H1 (cell line): Measurements from ENCODE around the gene ZFAND3. TPM values are rescaled to one million over a fixed set of nuclear protein-coding genes. Genes with fewer than 3 reads are reported as not detected.

ENCODE experiments used
- CTCF ChIA-PET: fragments of 300-600 bp; sonication (Branson Sonifier 250); formaldehyde crosslinking; loops from one replicate; lab custom pipeline; 2021; ENCODE audit not compliant: partially characterized antibody; lab: Charles Lee
- POLR2A ChIA-PET: fragments of 300-600 bp; sonication (Branson Sonifier 250); formaldehyde crosslinking; loops from one replicate; lab custom pipeline; 2021; ENCODE audit warnings: inconsistent platforms; ENCODE audit not compliant: partially characterized antibody; lab: Charles Lee
- DNase-seq, 2 experiments: peaks; one replicate each; pipeline versions ENCODE4 v3.0.0 to v3.0.0-alpha.2; 2010 to 2022; ENCODE audit warnings: low spot score in 2 of 2, low read depth in 1 of 2, mixed read lengths in 1 of 2
- FAIRE-seq: peaks from 2 replicates; lab custom pipeline; 2011; peaks lifted over from hg19 to GRCh38; lab: Jason Lieb, UNC
- H2AFZ ChIP-seq: 2 replicates; pipeline ENCODE4 v1.8.1; 2012; ENCODE audit warnings: low read length, inconsistent platforms
- H2AK5ac ChIP-seq: 2 replicates; pipeline ENCODE4 v1.6.1; 2013; ENCODE audit warnings: low read depth, low read length
- H2BK120ac ChIP-seq: replicated peaks from 2 replicates; pipeline ENCODE3; 2013; ENCODE audit warnings: low read depth, low read length, inconsistent platforms
- H2BK12ac ChIP-seq: 2 replicates; pipeline ENCODE4 v1.6.1; 2013; ENCODE audit warnings: low read depth, low read length
- H2BK15ac ChIP-seq: 2 replicates; pipeline ENCODE4 v1.6.1; 2013; ENCODE audit warnings: low read length
- H2BK20ac ChIP-seq: 2 replicates; pipeline ENCODE4 v1.6.1; 2013; ENCODE audit warnings: low read length
- H2BK5ac ChIP-seq: 2 replicates; pipeline ENCODE4 v1.6.1; 2013; ENCODE audit warnings: low read depth, low read length
- H3K14ac ChIP-seq: 2 replicates; pipeline ENCODE4 v1.6.1; 2013; ENCODE audit warnings: inconsistent platforms; ENCODE audit not compliant: insufficient read length
- H3K18ac ChIP-seq: 2 replicates; pipeline ENCODE4 v1.6.1; 2013; ENCODE audit warnings: low read length; ENCODE audit errors: extremely low read depth
- H3K23ac ChIP-seq: 2 replicates; pipeline ENCODE4 v1.6.1; 2013; ENCODE audit warnings: inconsistent platforms; ENCODE audit not compliant: insufficient read length
- H3K23me2 ChIP-seq: 2 replicates; pipeline ENCODE4 v1.6.1; 2013; ENCODE audit warnings: low read depth, low read length
- H3K27ac ChIP-seq: 2 replicates; pipeline ENCODE4 v1.6.1; 2011; ENCODE audit warnings: low read depth, low read length, inconsistent platforms
- H3K27me3 ChIP-seq, 4 experiments: replicated peaks in 1 of 4; 1 replicate in 1 of 4; 2 replicates in 3 of 4; pipeline versions ENCODE4 v1.6.1 to v1.8.1; 2011 to 2013; ENCODE audit warnings: low read length in 3 of 4, mild to moderate bottlenecking in 3 of 4, inconsistent platforms in 2 of 4, mixed read lengths in 2 of 4, moderate library complexity in 1 of 4; ENCODE audit not compliant: control insufficient read depth in 3 of 4, insufficient read depth in 3 of 4; ENCODE audit errors: extremely low read depth in 1 of 4
- H3K36me3 ChIP-seq, 4 experiments: 2 replicates each; pipeline versions ENCODE4 v1.6.1 to v1.8.1; 2011 to 2013; ENCODE audit warnings: mild to moderate bottlenecking in 4 of 4, low read length in 3 of 4, moderate library complexity in 2 of 4, control low read depth in 1 of 4, inconsistent platforms in 1 of 4; ENCODE audit not compliant: insufficient read depth in 4 of 4, control insufficient read depth in 2 of 4
- H3K4ac ChIP-seq: replicated peaks from 2 replicates; pipeline ENCODE3; 2013; ENCODE audit warnings: low read length, low read depth, mixed read lengths, inconsistent platforms; ENCODE audit not compliant: insufficient read length
- H3K4me1 ChIP-seq, 4 experiments: replicated peaks in 1 of 4; 1 replicate in 1 of 4; 2 replicates in 3 of 4; pipeline versions ENCODE4 v1.6.1 to v1.8.1; 2011 to 2013; ENCODE audit warnings: low read length in 3 of 4, inconsistent platforms in 2 of 4, mixed read lengths in 1 of 4; ENCODE audit not compliant: insufficient read depth in 4 of 4, control insufficient read depth in 3 of 4
- H3K4me2 ChIP-seq, 2 experiments: 2 replicates each; pipeline versions ENCODE4 v1.6.1 to v1.8.1; 2011 to 2013; ENCODE audit warnings: low read depth in 2 of 2, low read length in 2 of 2, control low read depth in 1 of 2, inconsistent platforms in 1 of 2, mild to moderate bottlenecking in 1 of 2; ENCODE audit not compliant: insufficient read depth in 1 of 2
- H3K4me3 ChIP-seq, 4 experiments: fragments of 200-600, 300-600 bp in 1 of 4; sonication (generic), shearing (Covaris generic), sonication (Bioruptor Twin) in 1 of 4; 2 replicates each; pipeline versions ENCODE4 v1.5.1 to v1.8.1; 2011 to 2016; ENCODE audit warnings: low read length in 4 of 4, low read depth in 3 of 4, control low read depth in 2 of 4, inconsistent platforms in 2 of 4, mild to moderate bottlenecking in 2 of 4, mixed read lengths in 1 of 4, moderate library complexity in 1 of 4; ENCODE audit not compliant: insufficient read depth in 2 of 4; ENCODE audit errors: extremely low read depth in 1 of 4
- H3K56ac ChIP-seq: replicated peaks from 2 replicates; pipeline ENCODE3; 2013; ENCODE audit warnings: low read depth, mild to moderate bottlenecking, mixed read lengths, low read length, inconsistent platforms; ENCODE audit not compliant: insufficient read length
- H3K79me1 ChIP-seq: 2 replicates; pipeline ENCODE4 v1.6.1; 2013; ENCODE audit warnings: low read depth, low read length, control low read depth
- H3K79me2 ChIP-seq, 2 experiments: 2 replicates each; pipeline versions ENCODE4 v1.6.1 to v1.8.1; 2012 to 2013; ENCODE audit warnings: low read length in 2 of 2, mild to moderate bottlenecking in 2 of 2, inconsistent platforms in 1 of 2; ENCODE audit not compliant: insufficient read depth in 2 of 2, control insufficient read depth in 1 of 2
- H3K9ac ChIP-seq, 4 experiments: replicated peaks in 1 of 4; 1 replicate in 1 of 4; 2 replicates in 3 of 4; pipeline versions ENCODE4 v1.6.1 to v1.8.1; 2011 to 2013; ENCODE audit warnings: low read depth in 3 of 4, low read length in 3 of 4, control low read depth in 2 of 4, mild to moderate bottlenecking in 2 of 4, moderate library complexity in 2 of 4, inconsistent platforms in 1 of 4; ENCODE audit errors: extremely low read depth in 1 of 4
- H3K9me3 ChIP-seq, 2 experiments: 2 replicates each; pipeline versions ENCODE4 v1.6.1 to v1.8.1; 2012 to 2013; ENCODE audit warnings: mild to moderate bottlenecking in 2 of 2, moderate library complexity in 2 of 2, control low read depth in 1 of 2, inconsistent platforms in 1 of 2, low read depth in 1 of 2, low read length in 1 of 2, mixed read lengths in 1 of 2; ENCODE audit not compliant: insufficient read depth in 2 of 2
- H4K20me1 ChIP-seq, 2 experiments: replicated peaks in 1 of 2; 2 replicates each; pipeline versions ENCODE3 to v1.8.1; 2011 to 2013; ENCODE audit warnings: inconsistent platforms in 2 of 2, low read length in 2 of 2, mild to moderate bottlenecking in 1 of 2; ENCODE audit not compliant: insufficient read depth in 2 of 2, control insufficient read depth in 1 of 2
- H4K5ac ChIP-seq: 2 replicates; pipeline ENCODE4 v1.6.1; 2013; ENCODE audit warnings: low read length, low read depth, mixed read lengths, inconsistent platforms; ENCODE audit not compliant: insufficient read length
- H4K8ac ChIP-seq: 2 replicates; pipeline ENCODE4 v1.8.0; 2013; ENCODE audit warnings: mild to moderate bottlenecking, moderate library complexity, low read length, inconsistent platforms; ENCODE audit not compliant: insufficient read depth; ENCODE audit errors: extremely low read depth
- H4K91ac ChIP-seq: replicated peaks from 2 replicates; pipeline ENCODE3; 2013; ENCODE audit warnings: low read length, mixed read lengths, inconsistent platforms; ENCODE audit not compliant: insufficient read length
- BCL11A ChIP-seq, 2 experiments: IDR thresholded peaks; one replicate each; pipeline ENCODE4 v1.6.1; 2011; ENCODE audit warnings: low read depth in 2 of 2, low read length in 2 of 2, mild to moderate bottlenecking in 2 of 2
- EGR1 ChIP-seq: IDR thresholded peaks from 2 replicates; pipeline ENCODE4 v1.6.1; 2011; ENCODE audit warnings: low read depth, low read length, borderline replicate concordance
- HDAC2 ChIP-seq, 2 experiments: fragments of 300-600 bp in 1 of 2; sonication (generic) in 1 of 2; IDR thresholded peaks; 2 replicates each; pipeline ENCODE4 v1.6.1; 2011 to 2012; ENCODE audit warnings: low read depth in 2 of 2, low read length in 2 of 2, mild to moderate bottlenecking in 2 of 2, moderate library complexity in 2 of 2, borderline replicate concordance in 1 of 2, inconsistent platforms in 1 of 2
- KDM5A ChIP-seq: fragments of 200-600 bp; IDR thresholded peaks from 2 replicates; pipeline ENCODE4 v1.7.1; 2012; ENCODE audit warnings: mild to moderate bottlenecking, low read length, inconsistent platforms, mixed read lengths
- NANOG ChIP-seq: IDR thresholded peaks from 2 replicates; pipeline ENCODE4 v1.6.1; 2011; ENCODE audit warnings: low read length, low read depth, mild to moderate bottlenecking, inconsistent platforms; ENCODE audit not compliant: insufficient read depth, poor library complexity, severe bottlenecking
- RBBP5 ChIP-seq: IDR thresholded peaks from 2 replicates; pipeline ENCODE4 v1.7.1; 2012; ENCODE audit warnings: low read depth, mild to moderate bottlenecking, inconsistent platforms, low read length, moderate library complexity, borderline replicate concordance
- SAP30 ChIP-seq: fragments of 300-600 bp; sonication (generic); IDR thresholded peaks from 2 replicates; pipeline ENCODE4 v1.7.1; 2012; ENCODE audit warnings: low read length, moderate library complexity, mild to moderate bottlenecking, inconsistent platforms; ENCODE audit not compliant: insufficient read depth, insufficient replicate concordance
- SUZ12 ChIP-seq: fragments of 200-600 bp; sonication (generic); IDR thresholded peaks from 2 replicates; pipeline ENCODE4 v1.6.1; 2012; ENCODE audit warnings: mild to moderate bottlenecking, inconsistent platforms, low read length, moderate library complexity, mixed read lengths
- TBP ChIP-seq: IDR thresholded peaks from 2 replicates; pipeline ENCODE4 v1.6.1; 2011; ENCODE audit warnings: low read depth, low read length, improper control_type of control experiment
- WGBS, 2 experiments: shearing (Covaris generic) in 1 of 2; methylation state at CpG; one replicate each; pipeline versions ENCODE4 v1.1.6 to v1.1.7; 2013 to 2015; ENCODE audit warnings: low lambda C conversion rate in 2 of 2, mixed read lengths in 2 of 2, inconsistent platforms in 1 of 2, low coverage in 1 of 2, missing lambda C conversion rate in 1 of 2; ENCODE audit not compliant: insufficient replicate concordance in 2 of 2, insufficient coverage in 1 of 2, insufficient read length in 1 of 2; ENCODE audit errors: extremely low coverage in 1 of 2, missing lambda C conversion rate in 1 of 2; 5-methylcytosine and 5-hydroxymethylcytosine counted together
- polyA plus RNA-seq, 7 experiments: library from polyadenylated mRNA; depleted of rRNA in 3 of 7; stranded (reverse) in 5 of 7; unstranded in 2 of 7; fragments of >200 nt in 5 of 7; fragments of 200-250 nt in 2 of 7; gene quantifications; 1 replicate in 5 of 7; 2 replicates in 1 of 7; 4 replicates in 1 of 7; pipeline versions ENCODE4 v1.2.1 to v1.2.3, GENCODE V29; 2011 to 2013; ENCODE audit warnings: missing spikeins in 2 of 7, mixed read lengths in 2 of 7
- total RNA-seq: library from RNA; stranded (reverse); fragmentation: NEBNext Ultra II Directional; extraction: Animal tissue kit (Norgen Biotek cat#: 25700); gene quantifications from 2 replicates; pipeline ENCODE4 v1.2.1, GENCODE V29; 2021

Gene ZFAND3
- total and polyA plus RNA-seq, 2 of the 8 experiments (the other 6 are each of a cell fraction or from before 2014, with no cell fraction given): 13.0 to 51.3 TPM

DNA sequence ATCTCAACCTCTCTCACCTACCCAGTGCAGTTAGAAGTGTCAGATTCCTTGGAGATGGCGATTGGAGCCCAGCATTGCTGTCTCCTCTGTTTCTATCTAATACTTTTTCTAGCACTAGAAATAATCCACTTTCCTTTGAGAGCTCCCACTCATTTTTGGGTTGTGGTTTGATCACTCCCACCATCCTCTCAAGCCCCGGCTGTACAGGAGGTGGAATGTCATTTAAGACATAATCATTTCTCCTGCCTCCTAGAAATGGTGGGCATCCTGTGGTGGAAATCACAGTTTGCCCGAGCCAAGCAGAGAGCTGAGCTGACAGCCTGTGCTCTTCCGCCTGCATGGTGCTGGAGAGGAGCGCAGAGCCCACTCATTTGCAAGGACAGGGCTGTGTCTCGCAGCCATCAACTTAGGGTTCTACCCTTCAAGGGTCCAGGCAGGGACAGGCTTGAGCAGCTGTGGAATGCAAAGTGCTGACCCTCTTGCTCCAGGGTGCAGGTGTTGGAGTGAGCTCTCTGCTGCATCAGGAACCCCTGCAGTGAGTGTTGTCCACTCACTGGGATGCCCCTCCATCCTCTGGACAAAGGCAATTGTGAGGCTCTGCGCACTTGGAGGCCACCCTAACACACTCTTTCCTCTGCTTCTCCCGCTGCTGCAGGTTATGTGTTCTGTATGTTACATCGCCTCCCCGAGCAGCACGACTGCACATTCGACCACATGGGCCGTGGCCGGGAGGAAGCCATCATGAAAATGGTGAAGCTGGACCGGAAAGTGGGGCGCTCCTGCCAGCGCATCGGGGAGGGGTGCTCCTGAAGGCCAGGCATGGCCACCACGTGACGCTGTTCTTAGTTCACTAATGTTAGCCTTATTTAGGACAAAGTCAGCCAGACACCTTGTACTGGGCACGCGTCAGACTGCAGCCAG, 332.3 kb downstream of the ZFAND3 start:
- H2BK12ac ChIP-seq: no peak overlapping the region
- peaks cover 0 to 8% (median 0%) of the 10 kb centered on the region in 4 experiments; a peak in 3 of 7 replicates for H3K4me1 ChIP-seq
- H3K18ac ChIP-seq: no peak overlapping the region
- H4K5ac ChIP-seq: no peak overlapping the region
- ChIA-PET POLR2A (no interaction called here), CTCF (interaction anchor here (0.8 to 1.2 kb wide), 2 partner anchors 10 to 13 kb away, joined by 3 read pairs; no protein-coding TSS in a partner anchor)
- no peak overlapping the region for H3K23ac ChIP-seq
- H3K36me3 ChIP-seq: no peaks in the 10 kb centered on the region
- no peak overlapping the region for H4K91ac ChIP-seq
- no peak overlapping the region for H3K4me2 ChIP-seq
- H3K9me3 ChIP-seq: no peaks in the 10 kb centered on the region
- H3K79me1 ChIP-seq: no peaks in the 10 kb centered on the region
- no peak overlapping the region for H3K14ac ChIP-seq
- H4K8ac ChIP-seq: peak overlapping the region; percentile 45; the same call in 1 of the 2 replicates
- H2AFZ ChIP-seq: no peak overlapping the region
- no peak overlapping the region for H2BK5ac ChIP-seq
- no peak overlapping the region for H2AK5ac ChIP-seq
- no peaks in the 10 kb centered on the region for H3K79me2 ChIP-seq
- no peak overlapping the region for H3K4ac ChIP-seq
- H2BK120ac ChIP-seq: no peak overlapping the region
- no peaks in the 10 kb centered on the region for H3K23me2 ChIP-seq
- no peak overlapping the region for H3K27ac ChIP-seq
- no peak overlapping the region for H3K4me3 ChIP-seq
- H2BK20ac ChIP-seq: no peak overlapping the region
- FAIRE-seq: no peak
- H3K56ac ChIP-seq: no peak overlapping the region
- 93% methylated on average over 22 of the region's 22 CpGs; no CpG with 5 or more reads in 1 of the 2 experiments for WGBS, 2 experiments
- no peaks in the 10 kb centered on the region for H3K27me3 ChIP-seq
- no peaks in the 10 kb centered on the region for H4K20me1 ChIP-seq
- no peak overlapping the region; the same call in 1 of the 2 replicates for H2BK15ac ChIP-seq
- no peak for DNase-seq
- H3K9ac ChIP-seq: no peak overlapping the region
- TF ChIP-seq BCL11A (IDR thresholded peaks at IDR 0.05; ENCODE audit: low read depth in 2 of 2, low read length in 2 of 2): no peak
- TF ChIP-seq EGR1: no peak
- TF ChIP-seq KDM5A: no peak
- TF ChIP-seq SUZ12: no peak
- no peak for TF ChIP-seq HDAC2 (IDR thresholded peaks at IDR 0.05; ENCODE audit: borderline replicate concordance in 1 of 2, low read depth in 2 of 2, low read length in 2 of 2)
- TF ChIP-seq TBP: no peak
- no peak for TF ChIP-seq RBBP5
- no peak for TF ChIP-seq NANOG
- TF ChIP-seq SAP30: no peak
